GM13977 (cell line): ENCODE measurements around the gene MKI67.
"Not testable (repeated sequence)": the region's sequence is repeated elsewhere in the genome, so short reads cannot be mapped to it uniquely, and the experiment has no call there.

Experiments
- DNase-seq: peaks from one replicate; pipeline ENCODE4 v3.0.0; 2012; ENCODE audit warnings: low spot score
- CTCF ChIP-seq: IDR thresholded peaks from 2 replicates; pipeline ENCODE4 v1.5.1; 2012; ENCODE audit warnings: mild to moderate bottlenecking, control low read depth; ENCODE audit not compliant: insufficient read depth; ENCODE audit errors: extremely low read depth, missing control alignments
- in situ Hi-C: fragments of 300-500 bp; cut with MboI; formaldehyde crosslinking; loops from one replicate; pipeline ENCODE4 v1.12.0; 2022; ENCODE audit warnings: low sequenced_read_pairs, low pct_unique_long_range_greater_than_20kb, mixed read lengths, inconsistent platforms; ENCODE audit not compliant: unreplicated experiment

The MKI67 gene

GRCh38 chr10:128095753-128096469 is 30.3 kb downstream of the MKI67 start:
- no peak for DNase-seq
- in situ Hi-C loops, result no loop called here
- TF ChIP-seq CTCF, result no peak

GRCh38 chr10:128095027-128095752 is 31.0 kb downstream of the MKI67 start:
- no peak for TF ChIP-seq CTCF
- in situ Hi-C loops, result no loop called here

GRCh38 chr10:128094596-128094995 is 31.6 kb downstream of the MKI67 start:
- DNase-seq, in situ Hi-C loops: not testable (repeated sequence)

More at GRCh38 chr10:128095027-128095752, 31.0 kb downstream of the MKI67 start:
- no peak for DNase-seq

GRCh38 chr10:128092454-128092853 is 33.8 kb downstream of the MKI67 start:
- no peak for DNase-seq
- in situ Hi-C loops, result no loop called here
- TF ChIP-seq CTCF, result no peak

GRCh38 chr10:128091636-128092210 is 34.5 kb downstream of the MKI67 start:
- TF ChIP-seq CTCF, result no peak
- no peak for DNase-seq
- in situ Hi-C loops, result no loop called here

- peak; percentile 3 for TF ChIP-seq CTCF
- in situ Hi-C loops, result no loop called here
- DNase-seq, result no peak
Measured at GRCh38 chr10:128087884-128088709, 38.1 kb downstream of the MKI67 start.
